Thoracic aorta (tissue), 2 donors: ENCODE measurements around the gene PHF20. TPM values are rescaled to one million over a fixed set of nuclear protein-coding genes. Genes with fewer than 3 reads are reported as not detected.
"Not testable (repeated sequence)": the region's sequence is repeated elsewhere in the genome, so short reads cannot be mapped to it uniquely, and the experiment has no call there.

Experiments used
- ATAC-seq: fragments of 150-250 bp; one replicate; pipeline ENCODE4 v1.8.0; 2017; ENCODE audit warnings: low read depth; ENCODE audit not compliant: insufficient number of reproducible peaks, low FRiP score
- DNase-seq: peaks from one replicate; pipeline ENCODE4 v3.0.0-alpha.2; 2020; ENCODE audit warnings: low spot score
- H3K27ac ChIP-seq, 2 donors: fragments of 200-600 bp; sonication (generic); 1 replicate in 1 of 2; 2 replicates in 1 of 2; pipeline ENCODE4 v1.5.1; 2016; ENCODE audit warnings: mild to moderate bottlenecking in 2 of 2, moderate library complexity in 2 of 2
- H3K27me3 ChIP-seq: fragments of 200-600 bp; sonication (generic); replicated peaks from 2 replicates; pipeline ENCODE4 v1.6.0; 2016; ENCODE audit warnings: mild to moderate bottlenecking; ENCODE audit not compliant: insufficient read depth
- H3K36me3 ChIP-seq: fragments of 200-600 bp; sonication (generic); one replicate; pipeline ENCODE4 v1.5.1; 2016
- H3K4me1 ChIP-seq, 2 donors: fragments of 200-600 bp; sonication (generic); 1 replicate in 1 of 2; 2 replicates in 1 of 2; pipeline versions ENCODE4 v1.5.1 to v1.6.0; 2016; ENCODE audit warnings: low read depth in 2 of 2, mild to moderate bottlenecking in 1 of 2; ENCODE audit not compliant: control insufficient read depth in 1 of 2
- H3K4me3 ChIP-seq: fragments of 200-600 bp; sonication (generic); 2 replicates; pipeline ENCODE4 v1.5.1; 2016; ENCODE audit warnings: mild to moderate bottlenecking
- H3K9me3 ChIP-seq: fragments of 200-600 bp; sonication (generic); 2 replicates; pipeline ENCODE4 v1.5.1; 2016
- CTCF ChIP-seq: fragments of 200-600 bp; sonication (generic); IDR thresholded peaks from one replicate; pipeline ENCODE4 v1.5.1; 2019; ENCODE audit warnings: antibody characterized with exemption
- total RNA-seq, 2 donors: library from RNA; depleted of rRNA; stranded (reverse); fragments of >200 nt; gene quantifications; one replicate each; pipeline versions ENCODE4 v1.1.0 to v1.2.3, GENCODE V29; 2016

Gene PHF20
- total RNA-seq, 2 donors from 2014 or later: 35.8 to 46.8 TPM

GRCh38 chr20:35877611-35878010 is 105.8 kb downstream of the PHF20 start:
- ATAC-seq: no peak
- no peaks in the 10 kb centered on the region for H3K27me3 ChIP-seq
- no peak for DNase-seq
- peaks cover 0 to 8% of the 10 kb centered on the region in 2 donors for H3K4me1 ChIP-seq
- no peaks in the 10 kb centered on the region for H3K36me3 ChIP-seq
- H3K27ac ChIP-seq: no peak overlapping the region
- no peaks in the 10 kb centered on the region for H3K9me3 ChIP-seq
- H3K4me3 ChIP-seq: no peak overlapping the region
- no peak for TF ChIP-seq CTCF

- no peaks in the 10 kb centered on the region for H3K36me3 ChIP-seq
- H3K4me1 ChIP-seq: peaks cover 0 to 8% of the 10 kb centered on the region in 2 donors
- DNase-seq (no peak), ATAC-seq (no peak)
- no peak overlapping the region for H3K27ac ChIP-seq
- no peaks in the 10 kb centered on the region for H3K27me3 ChIP-seq
- TF ChIP-seq CTCF: no peak
- H3K9me3 ChIP-seq: no peaks in the 10 kb centered on the region
- no peak overlapping the region for H3K4me3 ChIP-seq
Observed at GRCh38 chr20:35878113-35878625, 106.4 kb downstream of the PHF20 start.

GRCh38 chr20:35881676-35882075 is 109.9 kb downstream of the PHF20 start:
- H3K27me3 ChIP-seq: no peaks in the 10 kb centered on the region
- no peaks in the 10 kb centered on the region for H3K9me3 ChIP-seq
- H3K36me3 ChIP-seq: no peaks in the 10 kb centered on the region
- no peak for TF ChIP-seq CTCF
- ATAC-seq (no peak), DNase-seq (no peak)
- H3K4me3 ChIP-seq: no peak overlapping the region
- peaks cover 7 to 10% of the 10 kb centered on the region in 2 donors for H3K4me1 ChIP-seq
- no peak overlapping the region for H3K27ac ChIP-seq

- H3K4me3 ChIP-seq, H3K4me1 ChIP-seq, H3K36me3 ChIP-seq, DNase-seq, H3K9me3 ChIP-seq, H3K27me3 ChIP-seq, ATAC-seq: not testable (repeated sequence)
- H3K27ac ChIP-seq: peak overlapping the region; percentile 95 to 98
Observed at GRCh38 chr20:35882427-35883161, 110.8 kb downstream of the PHF20 start.

- no peak for TF ChIP-seq CTCF
Observed at GRCh38 chr20:35883336-35883777, 111.5 kb downstream of the PHF20 start.

More at GRCh38 chr20:35883336-35883777, 111.5 kb downstream of the PHF20 start:
- H3K36me3 ChIP-seq: no peaks in the 10 kb centered on the region
- peaks cover 7 to 10% of the 10 kb centered on the region in 2 donors for H3K4me1 ChIP-seq
- H3K27me3 ChIP-seq: no peaks in the 10 kb centered on the region
- ATAC-seq (no peak), DNase-seq (no peak)
- no peaks in the 10 kb centered on the region for H3K9me3 ChIP-seq
- H3K4me3 ChIP-seq: peak overlapping the region; percentile 56
- peak overlapping the region; percentile 95 to 98 for H3K27ac ChIP-seq
